Endothelial cell of umbilical vein (primary cell): Measurements from ENCODE around the gene TBC1D14. TPM values are rescaled to one million over a fixed set of nuclear protein-coding genes. Genes with fewer than 3 reads are reported as not detected.

ENCODE experiments used
- BruUV-seq: library from RNA; stranded (reverse); fragments of 400-500 nt; replicated peaks from 2 replicates; lab custom pipeline; 2021; lab: Mats Ljungman, UMichigan
- CTCF ChIA-PET: fragments of 300-600, 350-600 bp; sonication (Branson Sonifier 250); formaldehyde crosslinking; loops from one replicate; lab custom pipeline; 2021; ENCODE audit warnings: antibody characterized with exemption, inconsistent platforms; lab: Charles Lee
- POLR2A ChIA-PET: fragments of 300-600, 350-600 bp; sonication (Branson Sonifier 250); formaldehyde crosslinking; loops from one replicate; lab custom pipeline; 2021; ENCODE audit warnings: antibody characterized with exemption, inconsistent platforms; lab: Charles Lee
- DNase-seq: peaks from one replicate; pipeline ENCODE4 v3.0.0-alpha.2; 2011; ENCODE audit warnings: low read depth, low spot score
- FAIRE-seq: peaks from 2 replicates; lab custom pipeline; 2011; peaks lifted over from hg19 to GRCh38; lab: Jason Lieb, UNC
- H2AFZ ChIP-seq: 2 replicates; pipeline ENCODE4 v1.6.0; 2012; ENCODE audit warnings: low read depth, low read length, control low read depth, inconsistent platforms
- H3K27ac ChIP-seq: 2 replicates; pipeline ENCODE4 v1.5.1; 2011; ENCODE audit warnings: low read depth, mild to moderate bottlenecking, control low read depth, low read length, moderate library complexity; ENCODE audit not compliant: insufficient read depth
- H3K27me3 ChIP-seq, 2 experiments: 2 replicates each; pipeline versions ENCODE4 v1.6.0 to v1.6.1; 2011; ENCODE audit warnings: low read length in 2 of 2, mixed read lengths in 1 of 2; ENCODE audit not compliant: control insufficient read depth in 2 of 2, insufficient read depth in 2 of 2
- H3K36me3 ChIP-seq, 2 experiments: 2 replicates in 1 of 2; 3 replicates in 1 of 2; pipeline ENCODE4 v1.5.1; 2011; ENCODE audit warnings: low read length in 2 of 2, mild to moderate bottlenecking in 1 of 2, moderate library complexity in 1 of 2; ENCODE audit not compliant: control insufficient read depth in 2 of 2, insufficient read depth in 2 of 2; ENCODE audit errors: extremely low read depth in 1 of 2
- H3K4me1 ChIP-seq: 3 replicates; pipeline ENCODE4 v1.5.1; 2011; ENCODE audit warnings: mild to moderate bottlenecking, low read length; ENCODE audit not compliant: control insufficient read depth, insufficient read depth; ENCODE audit errors: extremely low read depth
- H3K4me2 ChIP-seq: 2 replicates; pipeline ENCODE4 v1.6.1; 2011; ENCODE audit warnings: low read length, control low read depth, mixed read lengths; ENCODE audit not compliant: insufficient read depth
- H3K4me3 ChIP-seq, 3 experiments: fragments of 200-600 bp in 1 of 3; sonication (generic), shearing (Covaris generic) in 1 of 3; replicated peaks in 1 of 3; 2 replicates each; pipeline ENCODE4 v1.5.1; 2011 to 2016; ENCODE audit warnings: control low read depth in 3 of 3, low read length in 3 of 3, mild to moderate bottlenecking in 2 of 3, inconsistent platforms in 1 of 3, low read depth in 1 of 3, moderate library complexity in 1 of 3; ENCODE audit not compliant: insufficient read depth in 1 of 3
- H3K79me2 ChIP-seq: 2 replicates; pipeline ENCODE4 v1.6.0; 2012; ENCODE audit warnings: low read length, inconsistent platforms; ENCODE audit not compliant: control insufficient read depth, insufficient read depth
- H3K9ac ChIP-seq: replicated peaks from 2 replicates; pipeline ENCODE3; 2011; ENCODE audit warnings: low read length, control low read depth; ENCODE audit not compliant: insufficient read depth; ENCODE audit errors: extremely low read depth
- H3K9me1 ChIP-seq: replicated peaks from 3 replicates; pipeline ENCODE4 v1.6.0; 2011; ENCODE audit warnings: mild to moderate bottlenecking, low read length; ENCODE audit not compliant: control insufficient read depth, insufficient read depth; ENCODE audit errors: extremely low read depth
- H3K9me3 ChIP-seq: replicated peaks from 2 replicates; pipeline ENCODE4 v1.5.1; 2012; ENCODE audit warnings: low read length, inconsistent platforms; ENCODE audit not compliant: control insufficient read depth, insufficient read depth
- H4K20me1 ChIP-seq: replicated peaks from 2 replicates; pipeline ENCODE3; 2011; ENCODE audit warnings: mild to moderate bottlenecking, low read length; ENCODE audit not compliant: control insufficient read depth, insufficient read depth; ENCODE audit errors: extremely low read depth
- EZH2 ChIP-seq: IDR thresholded peaks from 2 replicates; pipeline ENCODE4 v1.6.1; 2012; ENCODE audit warnings: borderline replicate concordance, low read depth, mild to moderate bottlenecking, moderate library complexity, low read length, inconsistent platforms; ENCODE audit not compliant: severe bottlenecking
- FOS ChIP-seq: IDR thresholded peaks from 2 replicates; pipeline ENCODE4 v1.6.1; 2011; ENCODE audit warnings: mild to moderate bottlenecking, low read length, moderate library complexity, borderline replicate concordance; ENCODE audit not compliant: insufficient read depth
- GATA2 ChIP-seq: IDR thresholded peaks from 2 replicates; pipeline ENCODE4 v1.7.0; 2011; ENCODE audit warnings: low read depth, mild to moderate bottlenecking, moderate library complexity, mixed read lengths, low read length; ENCODE audit not compliant: insufficient read length, insufficient read depth
- JUN ChIP-seq: IDR thresholded peaks from 2 replicates; pipeline ENCODE4 v1.6.1; 2011; ENCODE audit warnings: borderline replicate concordance, low read depth; ENCODE audit not compliant: insufficient read length, insufficient read depth
- MYC ChIP-seq: IDR thresholded peaks from one replicate; pipeline ENCODE4 v1.6.1; 2011; ENCODE audit warnings: mild to moderate bottlenecking, low read depth, low read length
- POLR2A ChIP-seq: IDR thresholded peaks from 2 replicates; pipeline ENCODE4 v1.6.1; 2012; ENCODE audit warnings: low read depth, mild to moderate bottlenecking, control low read depth, low read length
- POLR2AphosphoS5 ChIP-seq: IDR thresholded peaks from 2 replicates; pipeline ENCODE4 v1.6.1; 2012; ENCODE audit warnings: low read depth, mild to moderate bottlenecking, control low read depth, low read length, moderate library complexity; ENCODE audit not compliant: insufficient read depth
- dilution Hi-C: fragments of 300-500 bp; cut with MboI; formaldehyde crosslinking; loops from one replicate; pipeline ENCODE4 v1.15.0; 2019; ENCODE audit warnings: low sequenced_read_pairs; ENCODE audit not compliant: extremely low pct_ligation_motif_present
- intact Hi-C: fragments of 100-400 bp; cut with micrococcal nuclease; formaldehyde crosslinking; loops from one replicate; pipeline ENCODE4 v1.10.0; 2022
- polyA plus RNA-seq, 4 experiments: library from polyadenylated mRNA; depleted of rRNA in 3 of 4; stranded (reverse) in 3 of 4; unstranded in 1 of 4; fragments of >200 nt; gene quantifications; 2 replicates each; pipeline versions ENCODE4 v1.2.1 to v1.2.3, GENCODE V29; 2011 to 2012; ENCODE audit warnings: missing spikeins in 1 of 4
- total RNA-seq: library from RNA; stranded (reverse); gene quantifications from 2 replicates; pipeline ENCODE4 v1.2.3, GENCODE V29; 2021
- TF ChIP-seq, protein P1 (sequence below), 2 donors: IDR thresholded peaks; 1 replicate in 1 of 2; 2 replicates in 1 of 2; pipeline ENCODE4 v1.5.1; 2011; ENCODE audit warnings: low read length in 2 of 2, mild to moderate bottlenecking in 2 of 2, moderate library complexity in 2 of 2, control low read depth in 1 of 2, inconsistent platforms in 1 of 2, low read depth in 1 of 2; ENCODE audit not compliant: insufficient read depth in 1 of 2; ENCODE audit errors: extremely low read depth in 1 of 2
- TF ChIP-seq, protein P2 (sequence below): IDR thresholded peaks from 2 replicates; pipeline ENCODE4 v1.6.1; 2011; ENCODE audit not compliant: insufficient read depth, insufficient read length

TBC1D14 gene
- total and polyA plus RNA-seq, 2 donors (not counting 3 experiments of a cell fraction or from before 2014, with no cell fraction given): 23.7 to 24.8 TPM

DNA sequence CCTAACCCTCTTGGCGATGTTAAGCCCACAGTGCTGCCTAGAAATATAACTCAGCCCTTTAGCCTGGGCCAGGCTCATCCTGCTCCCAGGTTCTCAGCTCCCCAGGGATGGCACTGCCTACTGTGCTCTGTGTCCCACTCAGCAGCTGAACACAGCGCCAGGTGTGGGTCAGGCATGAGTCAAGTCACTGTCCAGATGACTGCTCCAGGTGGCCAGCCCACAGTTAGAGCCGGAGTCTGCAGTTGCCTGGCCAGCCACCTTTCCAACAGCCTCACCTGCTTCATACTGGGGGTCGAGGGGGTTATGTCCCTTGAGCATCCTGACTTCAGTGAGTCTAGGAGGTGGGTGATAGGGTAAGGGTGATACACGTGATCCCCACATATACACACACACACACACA is 48.4 kb downstream of the TBC1D14 start:
- CTCF ChIA-PET: no interaction called here
- H3K36me3 ChIP-seq: no peaks in the 10 kb centered on the region
- TF ChIP-seq MYC (no peak), JUN (no peak), POLR2AphosphoS5 (no peak), GATA2 (no peak), POLR2A (no peak), EZH2 (no peak), FOS (no peak)
- TF ChIP-seq, protein P1, sequence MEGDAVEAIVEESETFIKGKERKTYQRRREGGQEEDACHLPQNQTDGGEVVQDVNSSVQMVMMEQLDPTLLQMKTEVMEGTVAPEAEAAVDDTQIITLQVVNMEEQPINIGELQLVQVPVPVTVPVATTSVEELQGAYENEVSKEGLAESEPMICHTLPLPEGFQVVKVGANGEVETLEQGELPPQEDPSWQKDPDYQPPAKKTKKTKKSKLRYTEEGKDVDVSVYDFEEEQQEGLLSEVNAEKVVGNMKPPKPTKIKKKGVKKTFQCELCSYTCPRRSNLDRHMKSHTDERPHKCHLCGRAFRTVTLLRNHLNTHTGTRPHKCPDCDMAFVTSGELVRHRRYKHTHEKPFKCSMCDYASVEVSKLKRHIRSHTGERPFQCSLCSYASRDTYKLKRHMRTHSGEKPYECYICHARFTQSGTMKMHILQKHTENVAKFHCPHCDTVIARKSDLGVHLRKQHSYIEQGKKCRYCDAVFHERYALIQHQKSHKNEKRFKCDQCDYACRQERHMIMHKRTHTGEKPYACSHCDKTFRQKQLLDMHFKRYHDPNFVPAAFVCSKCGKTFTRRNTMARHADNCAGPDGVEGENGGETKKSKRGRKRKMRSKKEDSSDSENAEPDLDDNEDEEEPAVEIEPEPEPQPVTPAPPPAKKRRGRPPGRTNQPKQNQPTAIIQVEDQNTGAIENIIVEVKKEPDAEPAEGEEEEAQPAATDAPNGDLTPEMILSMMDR (IDR thresholded peaks at IDR 0.05; ENCODE audit: extremely low read depth in 1 of 2, insufficient read depth in 1 of 2, low read depth in 1 of 2, low read length in 2 of 2): no peak
- TF ChIP-seq, protein P2, sequence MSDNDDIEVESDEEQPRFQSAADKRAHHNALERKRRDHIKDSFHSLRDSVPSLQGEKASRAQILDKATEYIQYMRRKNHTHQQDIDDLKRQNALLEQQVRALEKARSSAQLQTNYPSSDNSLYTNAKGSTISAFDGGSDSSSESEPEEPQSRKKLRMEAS: no peak
- H3K4me2 ChIP-seq: no peak overlapping the region
- no peak for DNase-seq
- H3K79me2 ChIP-seq: no peaks in the 10 kb centered on the region
- dilution Hi-C loops (no loop called here), intact Hi-C loops (no loop called here)
- H3K4me3 ChIP-seq: no peak overlapping the region
- H3K9me1 ChIP-seq: no peaks in the 10 kb centered on the region
- no peak for FAIRE-seq
- no peak overlapping the region for H3K27ac ChIP-seq
- POLR2A ChIA-PET: no interaction called here
- peaks cover 4% of the 10 kb centered on the region for H3K4me1 ChIP-seq
- no TSS peak for BruUV-seq
- no peak overlapping the region for H3K9ac ChIP-seq
- no peaks in the 10 kb centered on the region for H3K27me3 ChIP-seq
- no peaks in the 10 kb centered on the region for H4K20me1 ChIP-seq
- H3K9me3 ChIP-seq: no peaks in the 10 kb centered on the region
- no peak overlapping the region for H2AFZ ChIP-seq
